ENCODE data around the gene LRRTM4.
"Not testable (repeated sequence)": the region's sequence is repeated elsewhere in the genome, so short reads cannot be mapped to it uniquely, and the experiment has no call there.

LRRTM4 gene

DNA sequence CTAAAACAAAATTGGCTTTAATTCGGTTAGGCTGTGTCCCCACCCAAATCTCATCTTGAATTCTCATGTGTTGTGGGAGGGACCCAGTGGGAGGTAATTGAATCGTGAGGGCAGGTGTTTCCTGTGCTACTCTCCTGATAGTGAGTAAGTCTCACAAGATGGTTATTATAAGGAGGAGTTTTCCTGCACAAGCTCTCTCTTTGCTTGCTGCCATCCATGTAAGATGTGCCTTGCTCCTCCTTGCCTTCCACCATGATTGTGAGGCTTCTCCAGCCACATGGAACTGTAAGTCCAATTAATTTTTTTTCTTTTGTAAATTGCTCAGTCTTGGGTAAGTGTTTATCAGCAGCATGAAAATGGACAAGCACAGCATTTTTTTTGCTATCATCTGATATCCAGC, 476.7 kb downstream of the LRRTM4 start:
- not testable (repeated sequence) for DNase-seq

DNA sequence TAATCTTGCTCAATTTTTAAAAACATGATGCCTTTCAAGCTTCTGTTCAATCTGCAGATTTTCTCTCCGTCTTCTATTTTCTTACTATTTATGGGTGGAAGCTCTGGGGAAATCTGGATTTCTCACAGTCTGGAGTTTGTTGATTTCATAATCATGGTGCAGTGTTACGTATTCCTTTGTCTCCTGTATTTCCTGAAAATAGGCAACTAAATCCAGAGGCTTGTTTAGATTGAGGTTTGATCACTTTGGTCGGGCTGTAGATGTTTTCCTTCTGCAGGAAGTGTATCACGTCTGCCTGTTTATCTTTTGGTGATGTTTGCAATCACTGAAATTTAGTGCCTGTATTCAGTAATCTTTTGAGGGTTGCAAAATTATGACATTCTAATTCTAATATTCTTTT, 487.7 kb downstream of the LRRTM4 start:
- no peak for DNase-seq

GRCh38 chr2:77029237-77029636, 492.9 kb downstream of the LRRTM4 start:
- DNase-seq, result not testable (repeated sequence)

DNA sequence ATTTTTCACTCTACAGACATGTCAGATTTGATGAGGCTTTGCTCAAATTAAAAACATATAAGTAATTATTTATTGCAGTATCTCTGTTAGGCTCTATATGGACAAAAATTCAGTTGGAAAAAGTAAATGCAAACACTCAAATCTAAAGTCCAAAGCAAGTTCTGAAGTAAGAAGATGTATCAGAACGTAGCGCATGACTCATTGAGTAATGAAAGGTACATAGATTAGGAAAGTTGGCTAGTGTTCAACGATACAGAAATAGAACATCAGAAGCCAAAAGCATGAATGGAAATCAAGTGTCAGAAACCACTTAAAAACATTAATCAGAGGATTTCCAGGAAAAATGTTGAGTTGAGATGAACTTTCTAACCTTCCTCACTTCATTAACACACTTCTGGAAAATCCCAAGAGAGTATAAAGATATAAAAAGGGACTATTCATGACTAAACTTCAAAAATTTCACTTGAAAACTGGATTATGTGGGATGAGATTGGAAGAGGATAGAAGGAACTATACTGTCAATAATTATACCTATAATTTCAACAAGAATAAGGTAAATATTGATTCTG, 494.1 kb downstream of the LRRTM4 start:
- DNase-seq, result no peak

DNA sequence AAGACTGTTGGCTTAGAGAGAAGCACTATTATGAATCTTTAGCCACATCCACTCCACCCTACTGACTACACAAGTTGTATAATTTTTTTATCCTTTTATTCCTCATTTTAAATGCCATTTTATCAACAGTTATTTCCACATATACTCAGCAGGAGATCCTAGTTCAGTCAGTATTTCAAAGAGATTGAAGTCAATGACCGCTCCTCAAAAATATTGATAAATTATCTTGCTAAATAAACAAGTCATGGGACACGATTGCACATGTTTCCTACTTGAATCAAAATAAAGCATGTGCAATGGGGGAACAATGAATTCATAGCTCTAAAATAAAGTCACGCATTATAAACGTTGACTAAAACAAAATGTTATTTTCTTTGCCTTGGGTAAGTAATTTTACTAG, 496.5 kb downstream of the LRRTM4 start:
- no peak for DNase-seq

DNA sequence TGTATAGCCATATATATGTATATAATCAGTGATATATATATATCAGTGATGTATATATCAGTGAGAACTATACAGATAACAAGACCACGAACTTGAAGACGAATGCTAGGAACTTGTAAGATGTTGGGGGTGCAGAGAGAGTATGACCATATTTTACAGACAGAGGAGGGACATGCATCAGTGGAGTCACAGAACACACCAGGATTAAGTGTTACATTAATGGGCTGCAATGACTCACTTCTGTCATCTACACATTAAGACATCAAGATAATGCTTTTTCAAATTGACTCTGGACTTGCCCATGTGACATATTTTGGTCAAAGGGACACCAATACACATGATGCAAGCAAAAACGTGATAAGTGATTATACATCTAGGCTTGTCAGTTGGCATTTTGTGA, 501.0 kb downstream of the LRRTM4 start:
- DNase-seq, result no peak

- DNase-seq, result no peak
Observed at GRCh38 chr2:77018219-77018618, 504.0 kb downstream of the LRRTM4 start.

DNA sequence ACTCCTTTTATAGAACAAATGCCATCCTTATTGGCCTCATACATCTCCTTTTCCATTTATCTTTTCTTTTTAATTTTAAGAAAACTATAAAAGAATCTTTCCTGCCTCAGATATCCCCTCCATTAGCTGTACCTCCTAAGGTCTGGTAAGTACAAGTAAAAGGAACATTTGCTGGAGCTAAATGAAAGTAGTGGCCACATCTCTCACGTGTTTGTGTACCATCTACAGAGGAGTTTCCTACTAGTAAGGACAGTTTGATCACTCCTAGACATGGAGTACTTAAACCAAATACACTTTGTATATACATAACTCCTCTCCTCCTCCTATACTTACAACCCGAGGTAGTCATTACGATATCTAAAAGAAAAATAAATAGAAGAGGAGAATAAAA, 504.8 kb downstream of the LRRTM4 start:
- no peak for DNase-seq

DNA sequence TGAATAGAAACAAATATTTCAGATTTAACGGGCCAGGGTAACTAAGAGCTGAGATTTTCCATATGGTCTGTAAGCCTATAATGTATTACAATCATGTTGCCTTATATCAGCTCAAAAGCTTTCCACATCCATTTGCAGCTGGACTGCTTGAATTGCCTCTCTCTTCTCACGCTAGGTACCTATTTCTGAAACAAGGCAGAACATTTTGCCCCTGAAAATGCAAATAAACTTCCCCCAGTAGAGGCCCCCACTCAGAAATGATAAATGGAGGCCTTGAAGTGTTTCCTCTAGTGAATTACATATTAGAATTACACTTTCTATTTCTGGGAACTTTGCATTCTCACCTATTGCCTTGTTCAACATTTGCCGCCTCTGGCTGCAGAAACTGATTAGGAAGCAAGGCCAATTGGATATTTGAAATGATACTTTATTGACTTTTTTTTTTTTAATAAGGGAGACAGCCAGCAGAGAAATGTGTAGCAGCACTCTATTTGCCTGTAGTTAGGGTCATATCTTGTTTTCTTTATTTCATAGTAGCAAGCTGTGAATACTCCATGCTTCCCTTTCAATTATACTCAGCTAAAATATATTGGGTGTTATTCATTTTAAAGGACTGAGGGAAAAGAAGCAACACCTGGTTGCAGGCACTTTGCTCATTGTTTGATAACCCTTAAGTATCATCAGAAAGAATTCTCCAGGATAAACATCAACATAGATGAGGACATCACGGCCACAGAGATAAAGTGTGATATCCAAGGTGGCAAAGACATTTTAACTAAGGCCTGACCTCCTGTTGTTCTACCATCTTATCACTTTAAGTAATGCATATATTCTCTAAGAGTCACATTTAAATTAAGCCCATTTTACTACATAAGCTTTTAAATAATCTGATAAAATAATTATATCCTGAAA, 505.5 kb downstream of the LRRTM4 start:
- DNase-seq, result no peak

DNA sequence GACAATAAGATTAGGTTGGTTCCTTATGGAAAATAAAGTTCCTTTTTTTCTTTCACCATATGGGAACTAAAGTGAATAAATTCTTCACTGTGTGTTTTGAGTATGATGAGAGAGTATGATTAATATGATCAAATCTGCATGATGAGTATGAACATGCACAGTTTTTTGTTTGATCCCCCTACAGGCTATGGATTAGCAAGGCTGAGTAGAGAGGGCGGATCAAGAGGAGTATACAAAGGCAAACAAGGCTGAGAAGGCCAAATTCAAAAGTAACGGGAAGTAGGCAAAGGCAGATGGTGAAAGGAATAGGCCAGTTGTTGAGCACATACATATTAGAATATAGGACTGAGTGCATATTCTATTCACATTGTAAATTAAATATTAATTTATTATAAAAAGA, 508.2 kb downstream of the LRRTM4 start:
- no peak for DNase-seq

GRCh38 chr2:77013457-77013856, 508.7 kb downstream of the LRRTM4 start:
- DNase-seq, result no peak

DNA sequence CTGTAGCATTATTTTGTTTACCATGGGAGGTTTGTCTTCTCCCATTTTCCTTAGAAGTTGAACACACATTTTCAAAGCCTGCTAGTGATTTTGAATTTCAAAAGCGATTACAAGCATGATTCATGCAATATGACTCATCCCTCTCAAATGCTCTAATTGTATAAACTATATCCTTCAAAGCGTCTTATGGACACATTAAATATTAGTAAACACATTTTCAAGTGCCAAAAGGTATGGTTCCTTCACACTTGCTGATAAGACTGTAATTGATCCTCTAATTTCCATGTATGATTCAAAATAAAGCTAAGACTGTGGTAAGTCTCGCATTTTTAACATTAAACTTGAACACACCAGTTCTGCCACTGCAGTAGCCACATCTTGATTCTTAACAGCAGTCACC, 512.9 kb downstream of the LRRTM4 start:
- no peak for DNase-seq

GRCh38 chr2:77008853-77009252, 513.3 kb downstream of the LRRTM4 start:
- DNase-seq, result no peak

- DNase-seq, result no peak
Observed at GRCh38 chr2:77007686-77008085, 514.5 kb downstream of the LRRTM4 start.

DNA sequence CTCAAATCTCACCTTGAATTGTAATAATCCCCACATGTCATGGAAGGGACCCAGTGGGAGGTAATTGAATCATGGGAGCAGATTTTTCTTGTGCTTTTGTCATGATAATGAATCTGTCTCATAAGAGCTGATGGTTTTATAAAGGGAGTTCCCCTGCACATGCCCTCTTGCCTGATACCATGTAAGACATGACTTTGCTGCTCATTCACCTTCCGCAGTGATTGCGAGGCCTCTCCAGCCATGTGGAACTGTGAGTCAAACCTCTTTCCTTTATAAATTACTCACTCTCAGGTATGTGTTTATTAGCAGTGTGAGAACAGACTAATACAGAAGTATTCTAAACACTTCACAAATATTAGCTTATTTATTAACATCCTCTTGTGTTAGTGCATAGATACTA, 516.7 kb downstream of the LRRTM4 start:
- DNase-seq, result no peak

DNA sequence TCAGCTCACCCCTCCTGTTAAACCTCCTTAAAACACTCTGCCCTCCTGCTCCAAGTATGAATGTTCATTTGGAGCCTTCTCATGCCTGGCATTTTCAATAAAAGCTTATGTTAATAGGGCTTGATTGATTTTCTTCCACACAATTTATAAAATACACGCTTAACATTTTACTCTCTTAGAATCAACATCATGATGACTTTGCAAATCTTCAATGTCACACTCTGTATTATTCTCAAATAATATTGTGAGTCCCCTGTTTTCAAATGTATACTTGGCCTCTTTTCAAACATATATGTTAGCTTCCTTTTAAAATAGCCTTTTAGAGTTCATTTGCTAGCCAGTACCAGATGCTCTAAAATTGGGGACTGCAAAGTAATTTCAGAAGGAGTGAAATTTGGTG, 520.3 kb downstream of the LRRTM4 start:
- no peak for DNase-seq

DNA sequence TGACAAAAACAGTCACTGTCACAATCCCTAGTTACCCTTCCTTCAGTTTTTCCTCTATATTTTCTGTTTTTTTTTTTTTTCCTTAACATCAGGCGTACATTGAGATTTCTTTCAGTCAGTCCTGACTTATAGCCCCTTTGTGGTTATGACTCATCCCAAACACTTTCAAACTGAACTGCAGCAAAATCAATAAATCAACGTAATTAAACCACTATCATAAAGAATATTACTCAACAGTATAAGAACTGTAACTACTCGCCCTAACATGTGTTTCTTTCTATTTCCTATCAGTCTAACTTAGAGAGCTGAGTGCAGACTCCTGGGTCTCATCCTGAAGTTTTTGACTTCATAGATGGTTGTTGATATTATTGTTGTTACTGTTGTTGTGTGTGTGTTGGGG, 523.5 kb downstream of the LRRTM4 start:
- no peak for DNase-seq

DNA sequence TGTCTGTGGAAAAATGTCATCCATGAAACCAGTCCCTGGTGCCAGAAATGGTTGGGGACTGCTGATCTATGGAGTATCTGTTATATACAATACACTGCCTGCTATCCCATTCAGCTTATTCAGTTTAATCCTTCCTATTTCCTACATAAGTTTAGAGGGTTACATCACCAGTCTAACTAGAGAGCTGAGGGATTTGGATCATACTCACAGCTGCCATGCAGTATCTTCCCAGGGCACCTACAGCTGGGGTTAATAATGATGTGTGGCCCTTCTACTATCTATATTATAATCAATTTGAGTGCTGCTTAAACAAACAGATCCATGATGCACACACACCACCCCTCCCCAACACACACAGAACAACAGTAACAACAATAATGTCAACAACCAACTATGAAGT, 524.0 kb downstream of the LRRTM4 start:
- DNase-seq, result no peak

DNA sequence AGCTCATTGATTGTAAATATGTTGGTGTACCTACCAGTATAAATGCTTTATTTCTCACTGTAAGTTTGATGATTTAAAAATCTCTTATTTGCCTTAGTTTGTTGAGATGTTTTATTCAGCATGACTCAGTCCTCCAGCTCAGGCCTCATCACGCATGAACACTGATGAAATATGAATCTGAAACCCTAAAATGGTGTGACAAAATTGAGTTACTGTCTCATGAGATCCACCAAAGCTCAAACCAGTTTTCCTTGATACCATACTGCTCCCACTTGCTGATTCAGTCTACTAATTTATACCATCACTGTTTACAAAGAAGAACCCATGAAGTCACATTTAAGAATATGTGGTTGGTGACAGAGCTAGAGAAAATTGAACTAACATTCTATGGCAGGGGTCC, 524.9 kb downstream of the LRRTM4 start:
- no peak for DNase-seq

DNA sequence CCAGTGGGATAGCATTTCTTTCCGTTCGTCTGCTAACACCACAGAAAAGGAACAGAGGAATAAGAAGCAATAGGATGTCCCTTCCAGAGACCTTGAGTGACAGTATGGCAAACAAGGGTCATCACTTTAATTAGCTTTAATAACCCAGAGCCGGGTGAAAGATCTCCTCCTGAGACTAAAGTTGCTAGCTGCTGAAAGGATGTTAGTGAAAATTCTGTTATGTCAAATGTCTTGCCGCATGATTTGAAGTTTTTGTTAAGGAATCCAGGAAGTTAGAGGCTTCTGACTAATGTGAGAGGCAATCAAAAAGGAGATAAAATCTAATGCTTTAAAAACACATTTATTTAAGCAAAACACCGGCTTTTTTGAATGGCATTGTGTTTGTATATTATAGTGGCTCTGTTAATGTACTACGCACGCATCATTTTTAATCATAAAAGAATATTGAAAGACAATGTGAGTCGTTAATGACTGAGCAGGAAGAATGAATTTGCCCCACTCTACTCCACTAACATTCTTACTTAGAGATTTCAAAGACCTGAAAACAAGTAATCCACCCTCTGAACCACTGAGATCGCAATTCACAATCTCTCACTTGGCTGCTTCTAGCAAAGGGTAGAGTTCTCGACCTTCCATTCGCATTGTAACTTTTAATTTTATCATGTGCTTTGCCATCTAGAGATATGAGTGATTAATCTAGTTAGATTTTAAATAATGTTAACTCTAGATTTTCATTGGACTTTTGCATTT, 536.6 kb downstream of the LRRTM4 start:
- DNase-seq, result no peak

DNA sequence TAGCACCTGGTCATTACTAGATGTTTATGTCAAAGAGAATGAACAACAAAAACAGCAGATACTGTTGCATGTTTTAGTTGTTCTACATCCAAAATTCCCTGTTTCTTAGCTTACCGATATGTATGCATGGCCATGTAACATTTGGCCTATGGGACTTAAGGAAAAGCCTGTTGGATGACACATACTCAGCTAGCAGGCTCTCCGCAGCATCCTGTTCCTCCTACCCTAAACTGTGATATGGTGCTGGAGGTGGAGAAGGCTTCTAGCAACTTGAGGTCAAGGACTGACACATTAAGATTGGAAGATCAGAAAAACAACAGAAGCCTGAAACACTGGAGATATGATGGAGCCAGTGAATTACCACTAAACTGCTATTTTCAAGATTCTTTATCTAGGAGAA, 537.8 kb downstream of the LRRTM4 start:
- DNase-seq, result no peak

- no peak for DNase-seq
Observed at GRCh38 chr2:76980067-76980787, 541.9 kb downstream of the LRRTM4 start.

Data from NCI-H2107 (cell line).